HEK293 (cell line): Measurements from ENCODE around the gene SLC12A8.

Experiments
- CTCF ChIA-PET: fragments of 350-600 bp; formaldehyde crosslinking; extraction: SDS; loops from one replicate; lab custom pipeline; 2021; ENCODE audit warnings: antibody characterized with exemption; lab: Yijun Ruan, JAX
- POLR2A ChIA-PET: fragments of 300-600 bp; formaldehyde crosslinking; extraction: SDS; loops from one replicate; lab custom pipeline; 2020; ENCODE audit warnings: antibody characterized with exemption, inconsistent platforms; lab: Yijun Ruan, JAX
- H3K27ac ChIP-seq: fragments of 200-500 bp; sonication (Bioruptor generic); 2 replicates; pipeline ENCODE4 v1.5.1; 2014; ENCODE audit warnings: low read depth, low read length, control low read depth, inconsistent platforms; ENCODE audit errors: extremely low read depth
- H3K36me3 ChIP-seq, 2 experiments: fragments of 200-500 bp in 1 of 2; sonication (Bioruptor generic) in 1 of 2; 1 replicate in 1 of 2; 2 replicates in 1 of 2; pipeline ENCODE4 v1.5.1; 2014 to 2017; ENCODE audit warnings: inconsistent platforms in 2 of 2, low read length in 2 of 2; ENCODE audit not compliant: control insufficient read depth in 2 of 2, insufficient read depth in 1 of 2
- H3K4me1 ChIP-seq: fragments of 200-500 bp; sonication (Bioruptor generic); 2 replicates; pipeline ENCODE4 v1.5.1; 2014; ENCODE audit warnings: mild to moderate bottlenecking, low read length, inconsistent platforms; ENCODE audit not compliant: control insufficient read depth, insufficient read depth
- H3K4me3 ChIP-seq: 2 replicates; pipeline ENCODE4 v1.5.1; 2011; ENCODE audit warnings: low read depth, mild to moderate bottlenecking, control low read depth, low read length, moderate library complexity
- H3K9me3 ChIP-seq: fragments of 200-500 bp; sonication (Bioruptor generic); 2 replicates; pipeline ENCODE4 v1.5.1; 2014; ENCODE audit warnings: low read depth, low read length, inconsistent platforms; ENCODE audit not compliant: control insufficient read depth, insufficient read depth
- AEBP2 ChIP-seq: fragments of 450-650 bp; formaldehyde crosslinking; IDR thresholded peaks from 2 replicates; pipeline ENCODE4 v1.5.1; 2016; ENCODE audit warnings: missing biosample characterization, missing genetic modification characterization, borderline replicate concordance
- GLIS1 ChIP-seq: fragments of 450-650 bp; formaldehyde crosslinking; IDR thresholded peaks from 2 replicates; pipeline ENCODE4 v1.5.1; 2016; ENCODE audit warnings: missing biosample characterization, missing genetic modification characterization
- OSR2 ChIP-seq: fragments of 450-650 bp; formaldehyde crosslinking; IDR thresholded peaks from 2 replicates; pipeline ENCODE4 v1.5.1; 2016; ENCODE audit warnings: missing biosample characterization, missing genetic modification characterization
- PRDM2 ChIP-seq: fragments of 450-650 bp; formaldehyde crosslinking; IDR thresholded peaks from 2 replicates; pipeline ENCODE4 v1.5.1; 2016; ENCODE audit warnings: missing biosample characterization, missing genetic modification characterization, borderline replicate concordance
- REST ChIP-seq: fragments of 450-650 bp; formaldehyde crosslinking; IDR thresholded peaks from 2 replicates; pipeline ENCODE4 v1.5.1; 2016; ENCODE audit warnings: missing biosample characterization, missing genetic modification characterization
- SCRT1 ChIP-seq: fragments of 450-650 bp; formaldehyde crosslinking; IDR thresholded peaks from 2 replicates; pipeline ENCODE4 v1.5.1; 2016; ENCODE audit warnings: missing biosample characterization, missing genetic modification characterization, borderline replicate concordance
- ZBTB1 ChIP-seq: fragments of 450-650 bp; formaldehyde crosslinking; IDR thresholded peaks from 2 replicates; pipeline ENCODE4 v1.5.1; 2016; ENCODE audit warnings: missing biosample characterization, missing genetic modification characterization
- ZBTB10 ChIP-seq: fragments of 450-650 bp; formaldehyde crosslinking; IDR thresholded peaks from 2 replicates; pipeline ENCODE4 v1.5.1; 2016; ENCODE audit warnings: missing biosample characterization, missing genetic modification characterization
- ZNF121 ChIP-seq: fragments of 450-650 bp; formaldehyde crosslinking; IDR thresholded peaks from 2 replicates; pipeline ENCODE4 v1.5.1; 2016; ENCODE audit warnings: missing biosample characterization, missing genetic modification characterization
- ZNF138 ChIP-seq: fragments of 450-650 bp; formaldehyde crosslinking; IDR thresholded peaks from 2 replicates; pipeline ENCODE4 v1.5.1; 2016; ENCODE audit warnings: missing biosample characterization, missing genetic modification characterization, borderline replicate concordance
- ZNF140 ChIP-seq: fragments of 450-650 bp; formaldehyde crosslinking; IDR thresholded peaks from 2 replicates; pipeline ENCODE4 v1.5.1; 2016; ENCODE audit warnings: missing biosample characterization, missing genetic modification characterization
- ZNF211 ChIP-seq: fragments of 450-650 bp; formaldehyde crosslinking; IDR thresholded peaks from 2 replicates; pipeline ENCODE4 v1.5.1; 2016; ENCODE audit warnings: low read depth, missing biosample characterization, missing genetic modification characterization
- ZNF518A ChIP-seq: fragments of 450-650 bp; formaldehyde crosslinking; conservative IDR thresholded peaks from 2 replicates; pipeline ENCODE4 v1.5.1; 2016; ENCODE audit warnings: low read depth, missing biosample characterization, missing genetic modification characterization
- ZSCAN16 ChIP-seq: fragments of 450-650 bp; formaldehyde crosslinking; IDR thresholded peaks from 2 replicates; pipeline ENCODE4 v1.5.1; 2016; ENCODE audit warnings: missing biosample characterization, missing genetic modification characterization
- TF ChIP-seq, protein P1 (sequence below): fragments of 450-650 bp; formaldehyde crosslinking; IDR thresholded peaks from 2 replicates; pipeline ENCODE4 v1.5.1; 2016; ENCODE audit warnings: missing biosample characterization, missing genetic modification characterization

Gene SLC12A8

GRCh38 chr3:125085166-125085565 is 127.4 kb downstream of the SLC12A8 start:
- Histone ChIP-seq H3K36me3 (no peaks in the 10 kb centered on the region), H3K9me3 (no peaks in the 10 kb centered on the region), H3K27ac (no peak overlapping the region), H3K4me3 (no peak overlapping the region), H3K4me1 (no peaks in the 10 kb centered on the region)
- ChIA-PET POLR2A (no interaction called here), CTCF (no interaction called here)
- TF ChIP-seq REST (tag by site-specific recombination) (no peak), ZSCAN16 (tag by site-specific recombination) (no peak), ZNF138 (no peak), ZNF121 (tag by site-specific recombination) (no peak), ZNF140 (tag by site-specific recombination) (no peak), ZNF211 (tag by site-specific recombination) (no peak), ZBTB1 (tag by site-specific recombination) (no peak), SCRT1 (tag by site-specific recombination) (no peak), GLIS1 (tag by site-specific recombination) (no peak), OSR2 (no peak), AEBP2 (tag by site-specific recombination) (no peak), ZNF518A (tag by site-specific recombination) (no peak), PRDM2 (tag by site-specific recombination) (no peak), ZBTB10 (tag by site-specific recombination) (no peak)
- TF ChIP-seq, protein P1, sequence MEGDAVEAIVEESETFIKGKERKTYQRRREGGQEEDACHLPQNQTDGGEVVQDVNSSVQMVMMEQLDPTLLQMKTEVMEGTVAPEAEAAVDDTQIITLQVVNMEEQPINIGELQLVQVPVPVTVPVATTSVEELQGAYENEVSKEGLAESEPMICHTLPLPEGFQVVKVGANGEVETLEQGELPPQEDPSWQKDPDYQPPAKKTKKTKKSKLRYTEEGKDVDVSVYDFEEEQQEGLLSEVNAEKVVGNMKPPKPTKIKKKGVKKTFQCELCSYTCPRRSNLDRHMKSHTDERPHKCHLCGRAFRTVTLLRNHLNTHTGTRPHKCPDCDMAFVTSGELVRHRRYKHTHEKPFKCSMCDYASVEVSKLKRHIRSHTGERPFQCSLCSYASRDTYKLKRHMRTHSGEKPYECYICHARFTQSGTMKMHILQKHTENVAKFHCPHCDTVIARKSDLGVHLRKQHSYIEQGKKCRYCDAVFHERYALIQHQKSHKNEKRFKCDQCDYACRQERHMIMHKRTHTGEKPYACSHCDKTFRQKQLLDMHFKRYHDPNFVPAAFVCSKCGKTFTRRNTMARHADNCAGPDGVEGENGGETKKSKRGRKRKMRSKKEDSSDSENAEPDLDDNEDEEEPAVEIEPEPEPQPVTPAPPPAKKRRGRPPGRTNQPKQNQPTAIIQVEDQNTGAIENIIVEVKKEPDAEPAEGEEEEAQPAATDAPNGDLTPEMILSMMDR (tag by site-specific recombination): no peak
